SU-DHL-6 (cell line): ENCODE measurements around the gene RBM26.

Experiments used
- EZH2phosphoT487 ChIP-seq: fragments of 200-600 bp; sonication (generic), shearing (Covaris generic); conservative IDR thresholded peaks from 2 replicates; pipeline ENCODE4 v1.6.1; 2018; ENCODE audit warnings: mild to moderate bottlenecking, antibody characterized with exemption, low read length, moderate library complexity, mixed read lengths
- TF ChIP-seq, protein P1 (sequence below): fragments of 200-600 bp; sonication (generic); IDR thresholded peaks from one replicate; pipeline ENCODE4 v1.5.1; 2017; ENCODE audit warnings: antibody characterized with exemption, mild to moderate bottlenecking, low read length, moderate library complexity; ENCODE audit not compliant: insufficient read depth, poor library complexity, severe bottlenecking

DNA sequence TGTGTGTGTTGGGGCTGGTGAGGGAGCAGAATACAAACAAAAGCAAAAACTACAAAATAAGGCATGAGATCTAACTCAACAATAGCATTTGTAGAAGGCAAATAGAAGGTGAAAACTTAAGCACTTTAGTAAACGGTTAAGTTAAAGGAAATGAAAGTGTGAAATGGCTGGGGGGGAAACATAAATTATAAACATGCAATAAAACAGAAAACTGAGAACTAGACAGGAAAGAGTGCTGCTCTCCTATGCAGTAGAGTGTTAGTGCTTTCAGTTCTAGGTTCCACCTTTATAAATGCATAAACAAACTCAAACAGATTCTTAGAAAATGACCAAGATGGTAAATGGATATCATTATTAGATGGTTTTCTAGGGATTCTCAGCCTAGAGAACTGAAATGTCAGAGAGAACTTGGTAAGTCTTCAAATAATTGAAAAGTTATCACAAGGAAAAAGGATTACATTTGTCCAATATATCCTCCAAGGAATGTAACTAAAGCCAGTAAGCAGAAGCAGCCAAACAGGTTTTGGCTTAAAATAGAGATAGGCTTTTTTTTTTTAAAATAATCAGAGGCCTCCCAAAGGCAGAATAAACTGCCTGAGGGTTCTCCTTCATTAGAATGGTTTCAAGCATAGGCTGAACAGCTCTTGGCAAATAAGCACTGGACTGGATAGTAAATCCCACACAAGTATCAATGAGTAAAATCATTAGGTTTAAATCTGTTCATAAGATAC lies 23.3 kb downstream of the RBM26 start:
- TF ChIP-seq, protein P1, sequence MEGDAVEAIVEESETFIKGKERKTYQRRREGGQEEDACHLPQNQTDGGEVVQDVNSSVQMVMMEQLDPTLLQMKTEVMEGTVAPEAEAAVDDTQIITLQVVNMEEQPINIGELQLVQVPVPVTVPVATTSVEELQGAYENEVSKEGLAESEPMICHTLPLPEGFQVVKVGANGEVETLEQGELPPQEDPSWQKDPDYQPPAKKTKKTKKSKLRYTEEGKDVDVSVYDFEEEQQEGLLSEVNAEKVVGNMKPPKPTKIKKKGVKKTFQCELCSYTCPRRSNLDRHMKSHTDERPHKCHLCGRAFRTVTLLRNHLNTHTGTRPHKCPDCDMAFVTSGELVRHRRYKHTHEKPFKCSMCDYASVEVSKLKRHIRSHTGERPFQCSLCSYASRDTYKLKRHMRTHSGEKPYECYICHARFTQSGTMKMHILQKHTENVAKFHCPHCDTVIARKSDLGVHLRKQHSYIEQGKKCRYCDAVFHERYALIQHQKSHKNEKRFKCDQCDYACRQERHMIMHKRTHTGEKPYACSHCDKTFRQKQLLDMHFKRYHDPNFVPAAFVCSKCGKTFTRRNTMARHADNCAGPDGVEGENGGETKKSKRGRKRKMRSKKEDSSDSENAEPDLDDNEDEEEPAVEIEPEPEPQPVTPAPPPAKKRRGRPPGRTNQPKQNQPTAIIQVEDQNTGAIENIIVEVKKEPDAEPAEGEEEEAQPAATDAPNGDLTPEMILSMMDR, result no peak
- TF ChIP-seq EZH2phosphoT487, result no peak
